ENCODE measurements around the gene PLAC1.

DNA sequence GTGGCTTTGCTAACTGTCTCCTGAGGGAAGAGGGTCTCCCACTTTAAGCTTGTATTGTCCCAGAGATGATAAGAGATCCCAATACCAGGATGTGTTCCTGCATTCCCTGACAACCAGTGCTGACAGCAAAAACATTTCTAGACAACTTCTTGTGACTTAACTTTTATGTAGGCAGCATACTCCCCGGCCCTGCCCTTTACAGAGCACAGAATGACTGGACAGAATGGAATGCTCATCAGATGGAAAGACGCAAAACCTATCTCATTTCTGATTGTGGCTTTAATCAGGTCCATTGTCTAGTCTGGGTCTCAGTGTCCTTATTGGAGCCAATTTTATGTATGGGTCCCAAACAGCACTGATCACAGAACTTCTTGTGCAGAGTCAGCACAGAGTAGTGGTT lies 18.2 kb upstream of the PLAC1 start:
- TF ChIP-seq POLR2AphosphoS5 (IDR thresholded peaks at IDR 0.05) (no peak), EP300 (IDR thresholded peaks at IDR 0.05) (no peak), POLR2A (IDR thresholded peaks at IDR 0.05) (no peak)
- TF ChIP-seq, protein P1, sequence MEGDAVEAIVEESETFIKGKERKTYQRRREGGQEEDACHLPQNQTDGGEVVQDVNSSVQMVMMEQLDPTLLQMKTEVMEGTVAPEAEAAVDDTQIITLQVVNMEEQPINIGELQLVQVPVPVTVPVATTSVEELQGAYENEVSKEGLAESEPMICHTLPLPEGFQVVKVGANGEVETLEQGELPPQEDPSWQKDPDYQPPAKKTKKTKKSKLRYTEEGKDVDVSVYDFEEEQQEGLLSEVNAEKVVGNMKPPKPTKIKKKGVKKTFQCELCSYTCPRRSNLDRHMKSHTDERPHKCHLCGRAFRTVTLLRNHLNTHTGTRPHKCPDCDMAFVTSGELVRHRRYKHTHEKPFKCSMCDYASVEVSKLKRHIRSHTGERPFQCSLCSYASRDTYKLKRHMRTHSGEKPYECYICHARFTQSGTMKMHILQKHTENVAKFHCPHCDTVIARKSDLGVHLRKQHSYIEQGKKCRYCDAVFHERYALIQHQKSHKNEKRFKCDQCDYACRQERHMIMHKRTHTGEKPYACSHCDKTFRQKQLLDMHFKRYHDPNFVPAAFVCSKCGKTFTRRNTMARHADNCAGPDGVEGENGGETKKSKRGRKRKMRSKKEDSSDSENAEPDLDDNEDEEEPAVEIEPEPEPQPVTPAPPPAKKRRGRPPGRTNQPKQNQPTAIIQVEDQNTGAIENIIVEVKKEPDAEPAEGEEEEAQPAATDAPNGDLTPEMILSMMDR (IDR thresholded peaks at IDR 0.05), result no peak
